ENCODE data around the gene MAD1L1. TPM values are rescaled to one million over a fixed set of nuclear protein-coding genes. Genes with fewer than 3 reads are reported as not detected.

Gene MAD1L1
- total and polyA plus RNA-seq, 7 donors = 11.7 to 17.5 (median 15.6) TPM

- peaks cover 0 to 18% of the 10 kb centered on the region in 2 donors for H3K36me3 ChIP-seq (ENCODE audit: insufficient read depth in 1 of 2, low read depth in 1 of 2)
- ATAC-seq (no peak), DNase-seq (no peak)
- no peak overlapping the region for H3K27ac ChIP-seq
- no peaks in the 10 kb centered on the region for H3K9me3 ChIP-seq
- H3K4me1 ChIP-seq = peaks cover 44% of the 10 kb centered on the region
- H3K4me3 ChIP-seq = no peak overlapping the region
- WGBS, 3 donors = 95 to 98% (median 96%) methylated on average over 16 of the region's 16 CpGs
- intact Hi-C loops (cut with DNase I) = loop anchor here in 1 of 2 donors (5.0 kb wide), 1 partner anchor 97 kb away; no protein-coding TSS in a partner anchor
- no peak for TF ChIP-seq CTCF (IDR thresholded peaks at IDR 0.05)
- H3K27me3 ChIP-seq (ENCODE audit: insufficient read depth in 3 of 3, low read length in 2 of 3) = no peaks in the 10 kb centered on the region
Measured at GRCh38 chr7:2199528-2199927, 33.2 kb downstream of the MAD1L1 start.

DNA sequence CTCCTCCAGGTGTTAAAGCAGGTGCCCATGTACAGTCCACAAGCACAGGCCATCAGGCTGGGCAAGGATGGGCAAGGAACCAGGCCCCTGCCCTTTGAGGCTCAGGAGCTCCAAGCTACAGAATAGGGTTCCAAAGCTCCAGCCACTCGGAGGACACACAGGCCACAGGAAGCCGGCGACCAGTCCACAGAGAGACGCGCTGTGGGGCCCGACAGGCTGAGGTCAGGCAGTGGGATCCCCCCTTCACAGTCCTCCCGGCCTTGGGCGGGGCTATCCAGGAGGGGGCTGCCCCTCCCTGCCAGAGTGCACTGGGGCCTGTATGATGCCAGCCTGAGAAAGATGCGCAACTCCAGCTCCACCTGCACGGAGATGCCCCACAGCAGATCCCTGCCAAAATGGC is 34.0 kb downstream of the MAD1L1 start:
- H3K4me3 ChIP-seq = no peak overlapping the region
- H3K27me3 ChIP-seq (ENCODE audit: insufficient read depth in 3 of 3, low read length in 2 of 3) = no peaks in the 10 kb centered on the region
- H3K4me1 ChIP-seq = peaks cover 52% of the 10 kb centered on the region
- peaks cover 0 to 18% of the 10 kb centered on the region in 2 donors for H3K36me3 ChIP-seq (ENCODE audit: insufficient read depth in 1 of 2, low read depth in 1 of 2)
- no peak for ATAC-seq
- WGBS, 3 donors = 90 to 93% (median 92%) methylated on average over 10 of the region's 10 CpGs
- TF ChIP-seq CTCF (IDR thresholded peaks at IDR 0.05) = no peak
- H3K27ac ChIP-seq = no peak overlapping the region
- no peak for DNase-seq
- H3K9me3 ChIP-seq = no peaks in the 10 kb centered on the region
- intact Hi-C loops (cut with DNase I) = loop anchor here in 1 of 2 donors (5.0 kb wide), 1 partner anchor 96 kb away; no protein-coding TSS in a partner anchor

DNA sequence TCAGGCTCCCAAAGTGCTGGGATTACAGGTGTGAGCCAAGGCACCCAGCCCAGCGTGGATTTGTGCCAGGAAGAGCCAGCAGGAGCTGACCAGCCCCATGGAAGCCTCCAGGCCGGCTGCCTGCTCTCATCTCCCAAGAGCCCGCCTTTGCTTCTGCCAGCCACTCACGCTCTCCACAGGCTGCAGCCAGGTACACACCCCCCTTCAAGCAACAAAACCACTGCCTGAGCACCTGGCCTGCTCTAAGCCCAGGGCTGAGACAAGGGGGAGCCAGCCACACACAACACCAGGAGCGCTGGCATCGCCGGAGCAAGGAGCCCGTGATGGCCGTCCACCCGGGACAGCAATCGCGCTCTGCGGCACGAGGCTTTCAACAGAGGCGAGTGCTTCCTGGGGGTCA is 34.5 kb downstream of the MAD1L1 start:
- Histone ChIP-seq H3K4me3 (no peak overlapping the region), H3K36me3 (ENCODE audit: insufficient read depth in 1 of 2, low read depth in 1 of 2) (peaks cover 0 to 18% of the 10 kb centered on the region in 2 donors), H3K4me1 (peaks cover 57% of the 10 kb centered on the region), H3K9me3 (no peaks in the 10 kb centered on the region), H3K27ac (no peak overlapping the region), H3K27me3 (ENCODE audit: insufficient read depth in 3 of 3, low read length in 2 of 3) (no peaks in the 10 kb centered on the region)
- intact Hi-C loops (cut with DNase I) = loop anchor here in 1 of 2 donors (5.0 kb wide), 1 partner anchor 96 kb away; no protein-coding TSS in a partner anchor
- DNase-seq = no peak
- 82 to 85% (median 82%) methylated on average over 15 of the region's 15 CpGs for WGBS, 3 donors
- TF ChIP-seq CTCF (IDR thresholded peaks at IDR 0.05) = no peak
- ATAC-seq = peak in 2 of 4 donors; percentile 33 to 35

GRCh38 chr7:2197436-2198155 is 35.1 kb downstream of the MAD1L1 start:
- Histone ChIP-seq H3K9me3 (no peaks in the 10 kb centered on the region), H3K27me3 (ENCODE audit: insufficient read depth in 3 of 3, low read length in 2 of 3) (no peaks in the 10 kb centered on the region), H3K4me1 (peaks cover 58% of the 10 kb centered on the region), H3K36me3 (ENCODE audit: insufficient read depth in 1 of 2, low read depth in 1 of 2) (peaks cover 0 to 18% of the 10 kb centered on the region in 2 donors), H3K27ac (peak overlapping the region; percentile 56), H3K4me3 (no peak overlapping the region)
- TF ChIP-seq CTCF (IDR thresholded peaks at IDR 0.05) = no peak
- intact Hi-C loops (cut with DNase I) = loop anchor here in 1 of 2 donors (5.0 kb wide), 1 partner anchor 95 kb away; no protein-coding TSS in a partner anchor
- no peak for DNase-seq
- WGBS, 3 donors = 66 to 81% (median 78%) methylated on average over 19 to 21 of the region's 21 CpGs
- no peak for ATAC-seq
